Astrocyte (in vitro differentiated cells and primary cell): Measurements from ENCODE around the gene SMC6. TPM values are rescaled to one million over a fixed set of nuclear protein-coding genes. Genes with fewer than 3 reads are reported as not detected.

Experiments
- DNase-seq: peaks from one replicate; pipeline ENCODE4 v3.0.0-alpha.2; 2010; ENCODE audit warnings: low read depth
- FAIRE-seq: peaks from 2 replicates; lab custom pipeline; 2011; peaks lifted over from hg19 to GRCh38; lab: Jason Lieb, UNC
- H2AFZ ChIP-seq: 2 replicates; pipeline ENCODE4 v1.6.0; 2012; ENCODE audit warnings: low read depth, low read length, inconsistent platforms
- H3K27ac ChIP-seq: 2 replicates; pipeline ENCODE4 v1.5.1; 2011; ENCODE audit warnings: low read depth, low read length, inconsistent platforms
- H3K27me3 ChIP-seq: 2 replicates; pipeline ENCODE4 v1.6.0; 2011; ENCODE audit warnings: low read length, inconsistent platforms; ENCODE audit not compliant: insufficient read depth
- H3K36me3 ChIP-seq: 2 replicates; pipeline ENCODE4 v1.5.1; 2011; ENCODE audit warnings: low read length, inconsistent platforms; ENCODE audit not compliant: insufficient read depth
- H3K4me1 ChIP-seq: 2 replicates; pipeline ENCODE4 v1.5.1; 2011; ENCODE audit warnings: low read length, inconsistent platforms; ENCODE audit not compliant: insufficient read depth
- H3K4me2 ChIP-seq: 2 replicates; pipeline ENCODE4 v1.6.0; 2012; ENCODE audit warnings: low read length, inconsistent platforms
- H3K4me3 ChIP-seq: 2 replicates; pipeline ENCODE4 v1.5.1; 2011; ENCODE audit warnings: low read depth, mild to moderate bottlenecking, low read length, inconsistent platforms; ENCODE audit not compliant: insufficient read depth
- H3K79me2 ChIP-seq: 2 replicates; pipeline ENCODE4 v1.6.0; 2012; ENCODE audit warnings: mild to moderate bottlenecking, low read length, inconsistent platforms; ENCODE audit not compliant: insufficient read depth
- H3K9ac ChIP-seq: 2 replicates; pipeline ENCODE4 v1.6.0; 2012; ENCODE audit warnings: mild to moderate bottlenecking, low read length, inconsistent platforms
- H3K9me3 ChIP-seq: 2 replicates; pipeline ENCODE4 v1.5.1; 2012; ENCODE audit warnings: low read depth, mild to moderate bottlenecking, low read length, inconsistent platforms; ENCODE audit not compliant: insufficient read depth
- H4K20me1 ChIP-seq: 2 replicates; pipeline ENCODE4 v1.6.0; 2012; ENCODE audit warnings: low read length, inconsistent platforms; ENCODE audit not compliant: insufficient read depth
- H3K27ac Mint-ChIP-seq: one replicate; pipeline ENCODE4 v1.8.0; 2021; ENCODE audit warnings: mild to moderate bottlenecking, mixed read lengths; ENCODE audit not compliant: unreplicated experiment
- H3K27me3 Mint-ChIP-seq: one replicate; pipeline ENCODE4 v1.8.0; 2021; ENCODE audit warnings: low read depth, mixed read lengths; ENCODE audit not compliant: unreplicated experiment
- H3K36me3 Mint-ChIP-seq: one replicate; pipeline ENCODE4 v1.8.0; 2021; ENCODE audit warnings: low read depth, mixed read lengths; ENCODE audit not compliant: unreplicated experiment
- H3K4me1 Mint-ChIP-seq: one replicate; pipeline ENCODE4 v1.8.0; 2021; ENCODE audit warnings: low read depth, mixed read lengths; ENCODE audit not compliant: unreplicated experiment
- H3K4me3 Mint-ChIP-seq: one replicate; pipeline ENCODE4 v1.8.0; 2021; ENCODE audit warnings: mild to moderate bottlenecking, moderate library complexity, mixed read lengths; ENCODE audit not compliant: unreplicated experiment
- H3K9me3 Mint-ChIP-seq: one replicate; pipeline ENCODE4 v1.8.0; 2021; ENCODE audit warnings: mild to moderate bottlenecking, mixed read lengths; ENCODE audit not compliant: unreplicated experiment
- EZH2 ChIP-seq: IDR thresholded peaks from 2 replicates; pipeline ENCODE4 v1.6.1; 2012; ENCODE audit warnings: mild to moderate bottlenecking, low read length, inconsistent platforms; ENCODE audit not compliant: insufficient read depth
- total RNA-seq: library from RNA; stranded (reverse); gene quantifications from 2 replicates; pipeline ENCODE4 v1.2.1, GENCODE V29; 2021
- TF ChIP-seq, protein P1 (sequence below): IDR thresholded peaks from 2 replicates; pipeline ENCODE4 v1.5.1; 2011; ENCODE audit warnings: low read depth, mild to moderate bottlenecking, inconsistent platforms, low read length, moderate library complexity; ENCODE audit not compliant: insufficient read depth

SMC6 gene
- total RNA-seq, 1 donor from 2014 or later, result 20.1 TPM

DNA sequence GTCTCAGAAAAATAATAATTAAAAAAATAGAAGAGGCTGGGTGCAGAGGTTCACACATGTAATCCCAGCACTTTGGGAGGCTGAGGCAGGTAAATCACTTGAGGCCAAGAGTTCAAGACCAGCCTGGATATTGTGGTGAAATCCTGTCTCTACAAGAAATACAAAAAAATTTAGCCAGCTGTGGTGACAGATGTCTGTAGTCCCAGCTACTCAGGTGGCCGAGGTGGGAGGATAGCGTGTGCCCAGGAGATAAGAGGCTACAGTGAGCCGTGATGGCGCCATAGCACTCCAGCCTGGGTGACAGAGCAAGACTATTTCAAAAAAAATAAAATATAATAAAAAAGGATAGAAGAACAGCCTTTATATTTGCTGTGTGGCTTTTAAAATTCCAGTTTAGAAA is 35.9 kb downstream of the SMC6 start:
- no peak overlapping the region for H3K9ac ChIP-seq
- Mint-ChIP-seq H3K36me3 (peaks cover 2% of the 10 kb centered on the region), H3K9me3 (no peaks in the 10 kb centered on the region), H3K27ac (no peak overlapping the region), H3K27me3 (no peaks in the 10 kb centered on the region), H3K4me1 (no peaks in the 10 kb centered on the region), H3K4me3 (no peak overlapping the region)
- no peaks in the 10 kb centered on the region for H3K9me3 ChIP-seq
- no peak overlapping the region for H2AFZ ChIP-seq
- peaks cover 43% of the 10 kb centered on the region for H3K36me3 ChIP-seq
- no peaks in the 10 kb centered on the region for H3K79me2 ChIP-seq
- TF ChIP-seq, protein P1, sequence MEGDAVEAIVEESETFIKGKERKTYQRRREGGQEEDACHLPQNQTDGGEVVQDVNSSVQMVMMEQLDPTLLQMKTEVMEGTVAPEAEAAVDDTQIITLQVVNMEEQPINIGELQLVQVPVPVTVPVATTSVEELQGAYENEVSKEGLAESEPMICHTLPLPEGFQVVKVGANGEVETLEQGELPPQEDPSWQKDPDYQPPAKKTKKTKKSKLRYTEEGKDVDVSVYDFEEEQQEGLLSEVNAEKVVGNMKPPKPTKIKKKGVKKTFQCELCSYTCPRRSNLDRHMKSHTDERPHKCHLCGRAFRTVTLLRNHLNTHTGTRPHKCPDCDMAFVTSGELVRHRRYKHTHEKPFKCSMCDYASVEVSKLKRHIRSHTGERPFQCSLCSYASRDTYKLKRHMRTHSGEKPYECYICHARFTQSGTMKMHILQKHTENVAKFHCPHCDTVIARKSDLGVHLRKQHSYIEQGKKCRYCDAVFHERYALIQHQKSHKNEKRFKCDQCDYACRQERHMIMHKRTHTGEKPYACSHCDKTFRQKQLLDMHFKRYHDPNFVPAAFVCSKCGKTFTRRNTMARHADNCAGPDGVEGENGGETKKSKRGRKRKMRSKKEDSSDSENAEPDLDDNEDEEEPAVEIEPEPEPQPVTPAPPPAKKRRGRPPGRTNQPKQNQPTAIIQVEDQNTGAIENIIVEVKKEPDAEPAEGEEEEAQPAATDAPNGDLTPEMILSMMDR, result no peak
- TF ChIP-seq EZH2, result no peak
- H3K4me1 ChIP-seq, result no peaks in the 10 kb centered on the region
- H3K27ac ChIP-seq, result no peak overlapping the region
- H3K27me3 ChIP-seq, result no peaks in the 10 kb centered on the region
- no peaks in the 10 kb centered on the region for H4K20me1 ChIP-seq
- FAIRE-seq (no peak), DNase-seq (no peak)
- no peak overlapping the region for H3K4me3 ChIP-seq
- H3K4me2 ChIP-seq, result no peak overlapping the region

DNA sequence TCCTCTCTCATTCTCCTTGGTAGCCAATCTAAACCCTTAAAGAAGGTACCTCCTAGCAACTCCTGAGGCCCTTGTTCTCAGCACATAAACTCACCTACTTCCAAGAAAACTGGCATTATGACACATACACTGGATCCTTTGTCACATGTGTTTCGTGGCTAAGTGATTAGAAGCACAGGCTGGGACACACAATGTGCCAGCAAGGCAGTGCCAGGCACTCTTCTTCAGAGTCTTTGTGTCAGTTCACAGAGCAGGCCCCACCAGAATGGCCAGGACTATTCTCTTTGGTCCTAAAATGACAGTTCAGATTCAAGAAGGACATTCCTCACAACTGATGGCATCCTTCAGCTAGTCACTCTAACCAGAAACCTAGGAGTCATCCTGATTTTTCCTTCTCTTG is 40.3 kb downstream of the SMC6 start:
- no peaks in the 10 kb centered on the region for H4K20me1 ChIP-seq
- H3K27ac Mint-ChIP-seq, result no peak overlapping the region
- no peak overlapping the region for H3K4me2 ChIP-seq
- no peaks in the 10 kb centered on the region for H3K27me3 Mint-ChIP-seq
- no peak overlapping the region for H3K4me3 ChIP-seq
- H3K9ac ChIP-seq, result no peak overlapping the region
- no peaks in the 10 kb centered on the region for H3K9me3 ChIP-seq
- no peak overlapping the region for H3K27ac ChIP-seq
- DNase-seq, result no peak
- TF ChIP-seq, protein P1, result no peak
- TF ChIP-seq EZH2, result no peak
- H3K36me3 Mint-ChIP-seq, result peaks cover 4% of the 10 kb centered on the region
- H3K27me3 ChIP-seq, result no peaks in the 10 kb centered on the region
- no peak overlapping the region for H2AFZ ChIP-seq
- no peak for FAIRE-seq
- no peak overlapping the region for H3K4me3 Mint-ChIP-seq
- no peaks in the 10 kb centered on the region for H3K4me1 Mint-ChIP-seq
- H3K36me3 ChIP-seq, result peaks cover 37% of the 10 kb centered on the region
- no peaks in the 10 kb centered on the region for H3K79me2 ChIP-seq
- no peaks in the 10 kb centered on the region for H3K4me1 ChIP-seq
- no peaks in the 10 kb centered on the region for H3K9me3 Mint-ChIP-seq

DNA sequence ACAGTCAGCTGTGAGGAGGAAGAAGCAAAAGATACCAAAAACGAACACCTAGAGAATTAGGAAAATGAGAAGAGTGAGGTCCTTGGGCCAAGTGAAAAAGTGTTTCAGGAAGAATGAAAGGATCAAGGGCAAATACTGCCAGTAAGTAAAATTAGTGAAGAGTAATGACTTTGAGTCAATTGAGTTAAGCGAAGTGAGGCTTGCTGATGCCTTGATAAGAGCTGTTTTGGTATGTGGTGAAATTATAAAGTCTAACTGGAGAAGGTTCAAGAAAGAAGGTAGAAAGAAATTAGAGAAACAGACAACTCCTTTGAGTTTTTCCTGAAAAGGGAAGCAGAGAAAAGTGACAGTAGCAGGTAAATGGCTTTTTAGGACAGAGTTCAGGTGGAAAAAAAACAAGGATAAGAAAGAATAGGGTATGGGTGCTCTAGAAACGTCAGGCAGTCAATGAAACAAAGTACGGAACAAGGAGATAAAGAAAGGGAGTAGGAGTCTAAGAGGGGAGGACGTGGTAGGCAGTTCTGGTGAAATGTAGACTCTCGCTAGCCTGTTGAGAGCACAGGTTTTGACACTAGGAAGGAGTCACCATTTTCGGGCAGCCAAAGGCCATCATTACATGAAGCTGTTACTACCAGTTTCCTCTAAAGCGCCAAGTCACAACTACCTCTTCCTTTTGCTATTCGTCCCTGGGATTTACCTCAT is 42.9 kb downstream of the SMC6 start:
- H3K9me3 Mint-ChIP-seq, result no peaks in the 10 kb centered on the region
- Histone ChIP-seq H3K36me3 (peaks cover 36% of the 10 kb centered on the region), H3K27me3 (no peaks in the 10 kb centered on the region), H2AFZ (no peak overlapping the region), H3K27ac (no peak overlapping the region), H4K20me1 (no peaks in the 10 kb centered on the region), H3K79me2 (no peaks in the 10 kb centered on the region), H3K9me3 (no peaks in the 10 kb centered on the region), H3K4me2 (no peak overlapping the region), H3K9ac (no peak overlapping the region), H3K4me1 (no peaks in the 10 kb centered on the region), H3K4me3 (no peak overlapping the region)
- no peak for FAIRE-seq
- no peak for TF ChIP-seq EZH2
- TF ChIP-seq, protein P1, result no peak
- no peak for DNase-seq
- H3K36me3 Mint-ChIP-seq, result peaks cover 8% of the 10 kb centered on the region
- no peaks in the 10 kb centered on the region for H3K27me3 Mint-ChIP-seq
- no peak overlapping the region for H3K27ac Mint-ChIP-seq
- H3K4me1 Mint-ChIP-seq, result no peaks in the 10 kb centered on the region
- H3K4me3 Mint-ChIP-seq, result no peak overlapping the region
